Neural progenitor cell (in vitro differentiated cells): ENCODE measurements around the gene GNS.

ENCODE experiments used
- CTCF ChIP-seq: fragments of 200-600 bp; sonication (generic); IDR thresholded peaks from 2 replicates; pipeline ENCODE4 v1.5.1; 2017; ENCODE audit warnings: antibody characterized with exemption, mild to moderate bottlenecking
- EZH2phosphoT487 ChIP-seq: fragments of 200-600 bp; sonication (generic); IDR thresholded peaks from 2 replicates; pipeline ENCODE4 v1.6.1; 2017; ENCODE audit warnings: antibody characterized with exemption

- TF ChIP-seq CTCF (no peak), EZH2phosphoT487 (no peak)
Observed at GRCh38 chr12:64716839-64717455, 42.3 kb downstream of the GNS start.
